Measurements from ENCODE around the gene IFNL2.
"Not testable (repeated sequence)": the region's sequence is repeated elsewhere in the genome, so short reads cannot be mapped to it uniquely, and the experiment has no call there.

IFNL2 gene

GRCh38 chr19:39297931-39298634 is 29.9 kb downstream of the IFNL2 start:
- DNase-seq, result peak; percentile 58

- no peak for DNase-seq
These were observed 31.2 kb downstream of the IFNL2 start for GRCh38 chr19:39299404-39299803.

- DNase-seq, result no peak
These were observed 31.6 kb downstream of the IFNL2 start for GRCh38 chr19:39299832-39300231.

DNA sequence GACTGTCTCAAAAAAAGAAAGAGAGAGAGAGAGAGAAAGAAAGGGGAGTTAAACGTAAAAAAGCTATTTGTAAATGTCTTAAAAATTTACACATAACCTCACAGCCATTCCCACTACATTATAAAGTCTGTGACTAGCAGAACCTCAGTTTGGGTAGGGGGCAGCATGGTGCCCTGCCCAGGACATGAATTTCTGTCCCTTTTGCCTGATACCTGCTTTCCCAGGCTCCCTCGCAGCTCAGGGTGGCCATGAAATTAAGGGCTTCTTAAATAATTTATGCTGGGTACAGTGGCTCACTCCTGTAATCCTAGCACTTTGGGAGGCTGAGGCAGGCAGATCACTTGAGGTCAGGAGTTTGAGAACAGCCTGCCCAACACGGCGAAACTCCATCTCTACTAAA is 32.8 kb downstream of the IFNL2 start:
- DNase-seq, result no peak

DNA sequence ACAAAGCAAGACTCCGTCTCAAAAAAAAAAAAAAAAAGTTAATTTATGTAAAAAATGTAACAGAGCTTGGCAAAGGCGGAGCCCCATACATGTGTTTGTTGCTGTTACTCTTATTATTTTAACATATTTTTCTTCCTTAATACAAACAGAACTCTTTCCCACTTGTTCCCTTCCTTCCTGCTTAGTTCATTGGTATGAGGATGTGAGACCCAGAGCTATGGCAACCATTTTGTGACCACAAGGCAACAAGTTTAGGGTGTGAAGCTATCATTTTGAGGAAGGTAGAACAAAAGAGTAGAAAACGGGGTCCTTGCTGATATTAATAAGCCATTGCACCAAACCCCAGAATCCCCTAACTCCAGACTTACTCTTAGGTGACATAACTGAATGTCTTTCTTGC is 33.4 kb downstream of the IFNL2 start:
- no peak for DNase-seq

DNA sequence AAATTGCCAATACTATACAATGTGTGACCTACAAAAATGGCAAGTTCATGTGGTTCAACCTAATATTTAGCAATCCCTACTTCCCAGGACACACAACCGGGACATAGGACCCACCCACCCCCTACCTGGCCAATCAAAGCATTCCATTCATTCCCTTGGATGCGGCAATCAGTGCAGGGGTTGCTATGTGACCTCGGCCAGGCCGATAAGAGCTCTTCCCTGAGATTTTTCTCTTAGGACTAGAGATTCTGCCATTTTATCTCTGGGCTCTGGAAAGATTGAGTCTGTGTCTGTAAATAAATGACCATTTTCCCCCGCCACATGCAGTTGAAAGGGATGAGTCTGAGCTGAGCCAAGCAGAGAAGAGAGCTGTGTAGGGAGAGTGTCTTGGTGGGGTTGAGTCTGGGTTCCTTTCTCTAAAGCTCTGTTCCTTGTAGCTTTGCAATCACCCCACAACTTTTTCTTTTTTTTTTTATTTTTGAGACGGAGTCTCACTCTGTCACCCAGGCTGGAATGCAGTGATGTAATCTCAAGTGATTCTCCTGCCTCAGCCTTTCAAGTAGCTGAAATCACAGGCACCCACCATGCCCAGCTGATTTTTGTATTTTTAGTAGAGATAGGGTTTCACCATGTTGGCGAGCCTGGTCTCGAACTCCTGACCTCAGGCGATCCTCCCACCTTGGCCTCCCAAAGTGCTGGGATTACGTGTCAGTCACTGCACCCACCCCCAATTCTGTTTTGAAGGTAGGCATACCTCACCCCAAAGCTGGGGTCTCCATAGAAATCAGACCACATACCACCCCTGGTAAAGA is 35.4 kb downstream of the IFNL2 start:
- no peak for DNase-seq

GRCh38 chr19:39304185-39304513 is 36.0 kb downstream of the IFNL2 start:
- no peak for DNase-seq

- no peak for DNase-seq
These were observed 36.7 kb downstream of the IFNL2 start for GRCh38 chr19:39304701-39305571.

GRCh38 chr19:39306075-39306474 is 37.9 kb downstream of the IFNL2 start:
- no peak for DNase-seq

DNA sequence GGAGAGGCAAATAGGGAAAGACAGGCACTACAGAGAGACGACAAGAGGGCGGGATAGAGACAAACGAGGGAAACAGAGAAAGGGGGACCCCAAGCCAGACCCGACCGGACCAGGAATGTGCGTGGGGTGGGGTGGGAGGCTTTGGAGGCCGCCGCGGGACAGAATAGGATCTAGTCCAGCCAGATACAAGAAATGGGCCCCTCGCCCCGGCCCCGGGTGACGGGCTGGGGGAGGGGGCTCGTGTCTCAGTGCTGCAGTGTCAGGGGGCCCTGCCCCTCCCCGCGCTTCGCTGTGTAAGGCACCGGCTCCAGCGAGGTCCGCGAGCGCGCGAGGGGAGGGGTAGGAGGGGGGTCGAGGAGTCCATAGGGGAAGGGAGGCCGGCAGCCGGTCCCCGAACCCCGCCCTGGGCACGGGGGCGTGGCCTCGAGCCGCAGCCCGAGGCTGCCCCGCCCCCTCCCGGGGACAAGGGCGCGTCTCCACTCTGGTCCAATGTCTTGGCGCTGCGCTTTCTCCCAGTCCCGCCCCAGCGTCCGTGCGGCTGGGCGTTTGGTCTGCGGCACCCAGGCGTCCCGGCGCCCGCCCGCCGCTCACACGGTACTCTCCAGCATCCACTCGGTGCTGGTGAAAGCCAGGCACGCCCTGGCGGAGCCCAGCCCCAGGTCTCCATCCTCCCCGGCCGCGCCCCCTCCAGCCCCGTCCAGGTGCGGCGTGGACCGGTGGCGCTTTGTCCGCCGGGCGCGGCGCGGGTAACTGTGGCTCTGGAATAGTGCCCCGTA is 39.0 kb downstream of the IFNL2 start:
- DNase-seq, result no peak

DNA sequence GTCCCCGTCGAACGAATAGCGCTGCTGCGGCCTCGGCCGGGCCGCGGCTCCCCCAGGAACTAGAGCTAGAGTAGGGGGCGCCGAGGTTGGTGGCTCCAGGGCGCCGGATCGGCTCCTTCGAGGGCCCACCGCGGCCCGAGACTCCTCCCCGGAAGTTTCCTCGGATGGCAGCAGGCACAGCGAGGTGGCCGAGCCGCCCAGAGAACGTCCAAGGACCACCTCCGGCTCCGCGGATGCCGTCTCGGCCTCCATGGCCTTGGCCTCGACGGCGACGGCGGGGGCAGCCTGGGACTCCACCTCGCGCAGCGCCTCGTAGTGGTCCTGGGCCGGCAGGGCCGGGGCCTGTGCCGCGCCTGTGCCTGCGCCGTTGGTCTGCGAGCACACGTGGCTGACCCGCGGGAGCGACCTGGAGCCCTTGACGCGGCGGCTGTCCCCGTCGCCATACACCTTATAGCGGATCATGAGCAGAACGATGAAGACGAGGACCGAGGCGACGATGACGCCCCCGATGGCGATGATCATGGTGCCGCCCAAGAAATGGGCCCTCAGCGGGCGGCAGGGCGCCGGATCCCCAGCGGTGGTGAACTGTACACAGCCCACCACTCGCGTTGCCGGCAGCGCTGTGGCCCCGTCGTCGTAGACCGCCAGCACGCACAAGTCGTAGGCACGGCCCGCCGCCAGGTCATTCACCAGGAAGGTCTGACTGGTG is 39.8 kb downstream of the IFNL2 start:
- no peak for DNase-seq

GRCh38 chr19:39308531-39309304 is 40.5 kb downstream of the IFNL2 start:
- DNase-seq, result no peak

GRCh38 chr19:39309305-39309670 is 41.1 kb downstream of the IFNL2 start:
- not testable (repeated sequence) for DNase-seq

GRCh38 chr19:39310558-39311311 is 42.5 kb downstream of the IFNL2 start:
- DNase-seq, result no peak

- DNase-seq, result no peak
These were observed 46.0 kb downstream of the IFNL2 start for GRCh38 chr19:39314016-39314728.

DNA sequence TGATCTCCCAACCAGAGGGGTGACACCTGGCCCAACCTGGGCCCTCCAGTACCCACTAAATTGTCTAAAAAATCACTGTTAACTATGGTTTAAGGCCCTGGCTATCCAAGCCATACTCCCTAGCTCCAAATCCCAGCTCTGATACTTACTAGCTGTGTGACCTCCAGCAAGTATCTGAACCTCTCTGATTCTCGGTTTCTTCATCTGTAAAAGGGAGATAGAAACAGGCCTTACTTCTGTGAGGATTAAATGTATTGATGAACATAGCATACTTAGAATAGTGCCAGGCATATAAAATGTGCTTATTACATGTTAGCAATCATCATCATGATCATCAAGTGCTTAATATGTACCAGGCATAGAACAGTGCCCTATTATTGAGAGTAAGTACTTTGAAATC is 47.7 kb downstream of the IFNL2 start:
- no peak for DNase-seq

- DNase-seq, result no peak
These were observed 48.6 kb downstream of the IFNL2 start for GRCh38 chr19:39316627-39317321.

DNA sequence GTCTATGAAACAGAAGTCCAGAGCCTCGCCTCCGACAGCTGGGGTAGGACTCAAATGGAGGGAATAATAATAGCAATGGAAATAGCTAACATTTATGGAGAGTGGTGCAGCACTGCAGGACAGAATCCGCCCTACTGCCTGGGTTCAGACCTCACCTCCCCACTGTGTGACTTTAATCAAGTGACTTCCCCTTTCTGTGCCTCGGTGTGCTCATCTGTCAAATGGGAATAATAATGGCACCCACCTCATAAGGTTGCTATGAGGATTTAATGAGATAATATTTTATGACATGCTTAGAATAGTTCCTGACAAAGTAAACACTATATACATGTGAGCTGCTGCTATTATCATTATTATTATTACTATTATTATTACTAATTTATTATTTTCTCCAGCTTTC is 49.3 kb downstream of the IFNL2 start:
- no peak for DNase-seq

GRCh38 chr19:39318071-39318470 is 49.9 kb downstream of the IFNL2 start:
- DNase-seq, result no peak
